Neural crest cell (in vitro differentiated cells): Measurements from ENCODE around the gene RPL32. TPM values are rescaled to one million over a fixed set of nuclear protein-coding genes. Genes with fewer than 3 reads are reported as not detected.
"Not testable (repeated sequence)": the region's sequence is repeated elsewhere in the genome, so short reads cannot be mapped to it uniquely, and the experiment has no call there.

Source experiments
- DNase-seq: peaks from one replicate; pipeline ENCODE4 v3.0.0; 2021; ENCODE audit warnings: low read depth, mixed read lengths, low spot score
- H3K27ac Mint-ChIP-seq: one replicate; pipeline ENCODE4 v1.8.0; 2021; ENCODE audit warnings: mild to moderate bottlenecking, mixed read lengths; ENCODE audit not compliant: unreplicated experiment
- H3K27me3 Mint-ChIP-seq: 2 replicates; pipeline ENCODE4 v1.8.0; 2021; ENCODE audit warnings: low read depth, mild to moderate bottlenecking, mixed read lengths
- H3K36me3 Mint-ChIP-seq: 2 replicates; pipeline ENCODE4 v1.8.0; 2021; ENCODE audit warnings: low read depth, mild to moderate bottlenecking, mixed read lengths
- H3K4me1 Mint-ChIP-seq: 2 replicates; pipeline ENCODE4 v1.8.0; 2021; ENCODE audit warnings: mixed read lengths
- H3K4me3 Mint-ChIP-seq: one replicate; pipeline ENCODE4 v1.8.0; 2021; ENCODE audit warnings: mild to moderate bottlenecking, mixed read lengths
- H3K9me3 Mint-ChIP-seq: 2 replicates; pipeline ENCODE4 v1.8.0; 2021; ENCODE audit warnings: mixed read lengths
- total RNA-seq: library from RNA; stranded (reverse); gene quantifications from 2 replicates; pipeline ENCODE4 v1.2.1, GENCODE V29; 2021
- TF ChIP-seq, protein P1 (sequence below): fragments of 200-600 bp; sonication (generic); conservative IDR thresholded peaks from 2 replicates; pipeline ENCODE4 v1.5.0; 2021; ENCODE audit warnings: antibody characterized with exemption, mild to moderate bottlenecking

RPL32 gene
- total RNA-seq, 1 donor from 2014 or later, result 1,918 TPM

DNA sequence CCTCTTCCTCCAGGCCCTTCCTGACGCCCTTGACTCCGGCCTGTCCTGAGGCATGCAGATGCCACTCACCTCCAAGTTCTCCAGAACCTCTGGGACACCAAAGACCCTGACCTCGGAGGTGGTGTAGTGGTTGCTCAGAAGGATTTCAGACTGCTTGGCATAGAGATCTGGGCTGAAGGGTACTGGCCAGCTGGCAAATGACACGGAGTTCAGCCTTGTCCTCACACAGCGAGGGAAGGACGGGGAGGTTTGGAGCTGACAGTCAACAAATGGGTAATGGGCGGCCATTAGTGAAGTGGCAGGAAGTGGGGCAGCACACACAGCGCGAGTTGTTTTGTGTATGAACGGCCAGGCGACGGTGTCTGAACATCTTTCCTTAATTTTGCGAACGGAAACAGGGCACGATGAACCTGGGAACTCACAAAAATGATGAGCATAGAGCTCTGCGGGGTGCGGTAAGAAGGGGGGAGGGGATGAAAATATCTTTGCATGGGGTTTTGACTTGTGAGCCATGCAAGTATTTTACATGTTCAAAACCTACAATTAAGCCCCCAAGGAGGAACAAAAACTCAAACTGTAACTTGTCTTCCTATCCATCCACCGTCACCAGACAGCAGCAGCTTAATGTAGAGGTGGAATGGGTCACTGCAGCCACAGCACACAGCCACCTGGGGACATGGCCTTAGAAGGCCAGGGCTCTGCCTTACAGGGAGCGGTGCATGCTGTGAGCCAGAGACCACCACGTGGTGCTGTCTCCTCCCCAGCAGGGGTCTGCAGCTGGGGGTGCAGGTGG lies 43.6 kb upstream of the RPL32 start:
- no peak overlapping the region for H3K4me3 Mint-ChIP-seq
- TF ChIP-seq, protein P1, sequence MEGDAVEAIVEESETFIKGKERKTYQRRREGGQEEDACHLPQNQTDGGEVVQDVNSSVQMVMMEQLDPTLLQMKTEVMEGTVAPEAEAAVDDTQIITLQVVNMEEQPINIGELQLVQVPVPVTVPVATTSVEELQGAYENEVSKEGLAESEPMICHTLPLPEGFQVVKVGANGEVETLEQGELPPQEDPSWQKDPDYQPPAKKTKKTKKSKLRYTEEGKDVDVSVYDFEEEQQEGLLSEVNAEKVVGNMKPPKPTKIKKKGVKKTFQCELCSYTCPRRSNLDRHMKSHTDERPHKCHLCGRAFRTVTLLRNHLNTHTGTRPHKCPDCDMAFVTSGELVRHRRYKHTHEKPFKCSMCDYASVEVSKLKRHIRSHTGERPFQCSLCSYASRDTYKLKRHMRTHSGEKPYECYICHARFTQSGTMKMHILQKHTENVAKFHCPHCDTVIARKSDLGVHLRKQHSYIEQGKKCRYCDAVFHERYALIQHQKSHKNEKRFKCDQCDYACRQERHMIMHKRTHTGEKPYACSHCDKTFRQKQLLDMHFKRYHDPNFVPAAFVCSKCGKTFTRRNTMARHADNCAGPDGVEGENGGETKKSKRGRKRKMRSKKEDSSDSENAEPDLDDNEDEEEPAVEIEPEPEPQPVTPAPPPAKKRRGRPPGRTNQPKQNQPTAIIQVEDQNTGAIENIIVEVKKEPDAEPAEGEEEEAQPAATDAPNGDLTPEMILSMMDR, result no peak
- H3K27me3 Mint-ChIP-seq, result peaks cover 24% of the 10 kb centered on the region
- H3K4me1 Mint-ChIP-seq, result no peaks in the 10 kb centered on the region
- H3K9me3 Mint-ChIP-seq, result no peaks in the 10 kb centered on the region
- DNase-seq, result no peak
- no peak overlapping the region for H3K27ac Mint-ChIP-seq
- H3K36me3 Mint-ChIP-seq, result no peaks in the 10 kb centered on the region

DNA sequence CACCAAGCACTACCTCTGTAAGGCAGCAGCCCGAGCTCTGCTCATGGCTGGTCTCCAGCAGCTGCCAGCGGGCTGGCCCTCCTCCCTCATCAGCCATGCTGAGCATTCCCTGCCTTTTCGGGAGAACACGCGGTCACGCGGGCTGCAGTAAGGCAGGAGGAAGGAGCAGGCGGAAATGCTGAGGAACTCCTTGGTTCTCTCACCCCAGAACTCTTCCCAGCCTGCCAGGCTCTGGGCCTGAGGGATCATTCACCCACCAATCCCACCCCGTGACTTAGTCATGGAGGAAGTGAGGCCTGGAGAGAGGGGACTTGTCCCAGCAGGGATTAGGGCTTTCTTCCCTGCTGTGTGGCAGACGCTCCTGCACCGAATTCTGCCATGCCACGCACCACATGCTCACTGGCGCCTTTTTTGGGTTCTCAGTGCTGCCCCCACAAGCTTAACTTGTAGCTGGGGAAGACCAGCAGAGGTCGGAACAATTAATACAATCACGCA lies 42.9 kb upstream of the RPL32 start:
- Mint-ChIP-seq H3K4me3 (no peak overlapping the region), H3K4me1 (peaks cover under 1% of the 10 kb centered on the region), H3K27me3 (peaks cover 20% of the 10 kb centered on the region), H3K27ac (no peak overlapping the region), H3K9me3 (no peaks in the 10 kb centered on the region), H3K36me3 (no peaks in the 10 kb centered on the region)
- TF ChIP-seq, protein P1, result no peak
- DNase-seq, result no peak

DNA sequence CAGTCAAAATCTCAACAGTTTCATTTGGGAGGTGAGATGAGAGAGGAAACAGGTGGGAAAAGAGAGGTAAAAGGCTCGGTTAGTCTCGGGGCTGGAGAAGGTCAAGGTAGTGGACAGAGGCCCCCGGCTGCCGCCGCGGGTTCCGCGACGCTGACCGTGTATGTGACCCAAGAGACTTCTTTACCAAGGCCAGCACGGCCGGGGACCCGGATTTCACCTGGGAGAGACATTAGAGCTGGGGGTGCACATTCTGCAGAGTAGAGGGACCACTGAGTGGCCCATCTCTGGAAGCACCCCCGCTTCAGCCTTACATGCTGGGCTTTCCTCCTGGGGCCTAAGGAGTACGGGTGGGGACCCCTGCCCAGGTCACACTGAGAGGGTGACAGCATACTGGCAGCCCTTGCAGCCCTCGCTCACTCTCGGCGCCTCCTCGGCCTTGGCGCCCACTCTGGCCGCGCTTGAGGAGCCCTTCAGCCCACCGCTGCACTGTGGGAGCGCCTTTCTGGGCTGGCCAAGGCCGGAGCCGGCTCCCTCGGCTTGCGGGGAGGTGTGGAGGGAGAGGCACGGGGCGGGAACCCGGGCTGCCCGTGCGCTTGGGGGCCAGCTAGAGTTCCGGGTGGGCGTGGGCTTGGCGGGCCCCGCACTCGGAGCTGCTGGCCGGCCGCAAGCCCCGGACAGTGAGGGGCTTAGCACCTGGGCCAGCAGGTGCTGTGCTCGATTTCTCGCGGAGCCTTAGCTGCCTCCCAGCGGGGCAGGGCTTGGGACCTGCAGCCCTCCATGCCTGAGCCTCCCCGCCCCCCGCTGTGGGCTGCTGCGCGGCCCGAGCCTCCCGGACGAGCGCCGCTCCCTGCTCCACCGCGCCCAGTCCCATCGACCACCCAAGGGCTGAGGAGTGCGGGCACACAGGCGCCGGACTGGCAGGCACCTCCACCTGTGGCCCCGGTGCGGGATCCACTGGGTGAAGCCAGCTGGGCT lies 41.3 kb upstream of the RPL32 start:
- Mint-ChIP-seq H3K9me3 (no peaks in the 10 kb centered on the region), H3K4me1 (peaks cover 7% of the 10 kb centered on the region), H3K27ac (no peak overlapping the region), H3K4me3 (no peak overlapping the region), H3K36me3 (no peaks in the 10 kb centered on the region), H3K27me3 (peaks cover 12% of the 10 kb centered on the region)
- TF ChIP-seq, protein P1, result no peak
- no peak for DNase-seq

DNA sequence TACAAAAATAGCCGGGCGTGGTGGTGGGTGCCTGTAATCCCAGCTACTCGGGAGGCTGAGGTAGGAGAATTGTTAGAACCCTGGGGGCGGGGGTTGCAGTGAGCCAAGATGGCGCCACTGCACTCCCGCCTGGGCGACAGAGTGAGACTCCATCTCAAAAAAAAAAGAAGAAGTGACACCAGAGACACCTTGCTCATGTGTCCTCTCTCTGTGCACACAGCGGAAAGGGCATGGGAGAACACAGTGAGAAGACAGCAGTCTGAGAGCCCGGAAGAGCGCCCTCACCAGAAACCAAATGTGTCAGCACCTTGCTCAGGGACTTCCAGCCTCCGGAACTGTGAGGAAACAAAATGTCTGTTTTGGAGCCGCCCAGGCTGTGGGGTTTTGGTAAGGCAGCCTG lies 40.5 kb upstream of the RPL32 start:
- H3K27ac Mint-ChIP-seq, H3K9me3 Mint-ChIP-seq, H3K36me3 Mint-ChIP-seq, H3K4me3 Mint-ChIP-seq, DNase-seq, H3K27me3 Mint-ChIP-seq, H3K4me1 Mint-ChIP-seq: not testable (repeated sequence)

DNA sequence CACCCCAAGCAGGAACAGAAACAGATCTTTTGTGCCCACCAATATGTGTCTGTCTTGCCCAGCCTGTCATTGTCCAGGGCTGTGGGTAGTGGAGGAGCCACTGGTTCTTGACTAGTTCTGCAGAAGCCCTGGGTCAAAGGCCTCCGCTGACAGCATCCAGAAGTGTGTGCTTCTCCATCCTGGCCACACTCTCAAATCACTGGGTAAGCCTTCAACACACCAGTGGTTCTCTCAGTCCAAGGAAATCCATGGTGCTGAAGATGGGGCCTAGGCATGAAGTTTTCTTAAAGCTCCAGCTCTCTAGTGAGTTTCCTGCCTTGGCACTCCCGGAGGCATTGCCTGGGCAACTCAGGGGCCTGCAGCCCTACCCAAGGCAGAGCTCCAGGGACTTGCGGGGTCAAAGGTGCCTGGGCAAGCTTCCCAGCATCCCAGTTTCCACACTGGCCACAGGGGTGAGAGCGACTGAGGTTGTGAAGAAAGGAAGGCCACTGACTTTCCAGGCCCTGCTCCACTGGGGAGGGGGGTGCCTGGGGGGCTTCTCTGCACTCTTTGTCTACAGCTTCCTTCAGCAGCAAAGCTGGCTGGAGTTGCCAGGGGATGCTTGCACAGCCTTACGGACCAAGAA lies 37.9 kb upstream of the RPL32 start:
- Mint-ChIP-seq H3K4me1 (peaks cover 24% of the 10 kb centered on the region), H3K4me3 (no peak overlapping the region), H3K27me3 (peaks cover under 1% of the 10 kb centered on the region), H3K36me3 (no peaks in the 10 kb centered on the region), H3K9me3 (no peaks in the 10 kb centered on the region), H3K27ac (no peak overlapping the region)
- no peak for DNase-seq
- TF ChIP-seq, protein P1, result no peak

DNA sequence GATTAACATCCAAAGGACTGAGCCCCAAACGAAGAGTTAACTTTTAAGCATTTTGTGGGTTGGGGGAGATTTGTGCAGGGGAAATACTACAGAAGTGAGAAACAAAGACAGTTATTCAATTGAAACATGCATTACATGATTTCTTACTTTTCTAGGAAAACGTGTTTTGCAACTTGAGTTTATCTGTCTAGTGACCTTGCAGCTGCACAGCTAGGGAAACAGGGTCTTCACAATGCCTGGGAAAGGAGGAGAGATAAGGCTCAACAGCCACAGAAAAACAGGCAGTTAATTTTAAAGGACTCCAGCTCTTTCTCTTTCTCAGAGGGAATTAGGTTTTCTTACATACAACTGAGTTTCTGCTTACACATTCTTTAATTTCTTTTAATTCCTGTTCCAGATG lies 37.4 kb upstream of the RPL32 start:
- not testable (repeated sequence) for H3K4me3 Mint-ChIP-seq, H3K9me3 Mint-ChIP-seq
- peak overlapping the region; percentile 3 for H3K27ac Mint-ChIP-seq

More for the DNA sequence above, 37.4 kb upstream of the RPL32 start:
- H3K27me3 Mint-ChIP-seq, DNase-seq, H3K36me3 Mint-ChIP-seq: not testable (repeated sequence)
- H3K4me1 Mint-ChIP-seq, result peaks cover 26% of the 10 kb centered on the region
